CD8-positive, alpha-beta memory T cell (primary cell): Measurements from ENCODE around the gene GRIA3. TPM values are rescaled to one million over a fixed set of nuclear protein-coding genes. Genes with fewer than 3 reads are reported as not detected.
"Not testable (repeated sequence)": the region's sequence is repeated elsewhere in the genome, so short reads cannot be mapped to it uniquely, and the experiment has no call there.

Source experiments
- CTCF ChIA-PET: fragments of 350-600 bp; sonication (Branson Sonifier 250); formaldehyde crosslinking; loops from one replicate; lab custom pipeline; 2021; ENCODE audit warnings: antibody characterized with exemption; lab: Charles Lee
- POLR2A ChIA-PET: fragments of 350-600 bp; sonication (Branson Sonifier 250); formaldehyde crosslinking; loops from one replicate; lab custom pipeline; 2021; ENCODE audit warnings: antibody characterized with exemption; lab: Charles Lee
- DNase-seq, 5 donors: peaks; one replicate each; pipeline versions ENCODE4 v3.0.0 to v3.0.0-alpha.2; 2020 to 2022; ENCODE audit warnings: mixed read lengths in 1 of 5
- H3K27ac ChIP-seq: one replicate; pipeline ENCODE4 v1.7.0; 2013; ENCODE audit warnings: low read depth, mild to moderate bottlenecking, low read length, moderate library complexity
- H3K27me3 ChIP-seq: 2 replicates; pipeline ENCODE4 v1.7.0; 2013; ENCODE audit warnings: low read length, mild to moderate bottlenecking; ENCODE audit not compliant: insufficient read depth, poor library complexity, severe bottlenecking
- H3K36me3 ChIP-seq: 2 replicates; pipeline ENCODE4 v1.7.0; 2013; ENCODE audit warnings: mild to moderate bottlenecking, low read length, moderate library complexity; ENCODE audit not compliant: insufficient read depth
- H3K4me1 ChIP-seq: 2 replicates; pipeline ENCODE4 v1.7.0; 2013; ENCODE audit warnings: mild to moderate bottlenecking, low read length, moderate library complexity; ENCODE audit not compliant: insufficient read depth
- H3K4me3 ChIP-seq: 2 replicates; pipeline ENCODE4 v1.7.0; 2013; ENCODE audit warnings: mild to moderate bottlenecking, low read length
- H3K9me3 ChIP-seq: 2 replicates; pipeline ENCODE4 v1.7.0; 2013; ENCODE audit warnings: mild to moderate bottlenecking, low read length
- H3K27ac Mint-ChIP-seq, 8 donors: one replicate each; pipeline ENCODE4 v1.8.0; 2020 to 2021; ENCODE audit warnings: mixed read lengths in 8 of 8, mild to moderate bottlenecking in 6 of 8, inconsistent platforms in 3 of 8, moderate library complexity in 3 of 8
- H3K27me3 Mint-ChIP-seq, 2 donors: one replicate each; pipeline ENCODE4 v1.8.0; 2020 to 2021; ENCODE audit warnings: mixed read lengths in 2 of 2, mild to moderate bottlenecking in 1 of 2, moderate library complexity in 1 of 2
- H3K36me3 Mint-ChIP-seq, 3 donors: one replicate each; pipeline ENCODE4 v1.8.0; 2020 to 2021; ENCODE audit warnings: mixed read lengths in 3 of 3, inconsistent platforms in 1 of 3, mild to moderate bottlenecking in 1 of 3
- H3K4me1 Mint-ChIP-seq, 3 donors: one replicate each; pipeline ENCODE4 v1.8.0; 2020 to 2021; ENCODE audit warnings: mixed read lengths in 3 of 3, inconsistent platforms in 1 of 3, mild to moderate bottlenecking in 1 of 3
- H3K4me3 Mint-ChIP-seq, 7 donors: one replicate each; pipeline ENCODE4 v1.8.0; 2020 to 2021; ENCODE audit warnings: mixed read lengths in 7 of 7, mild to moderate bottlenecking in 6 of 7, moderate library complexity in 4 of 7, inconsistent platforms in 2 of 7
- H3K9me3 Mint-ChIP-seq, 5 donors: one replicate each; pipeline ENCODE4 v1.8.0; 2020 to 2022; ENCODE audit warnings: mixed read lengths in 5 of 5, mild to moderate bottlenecking in 3 of 5, moderate library complexity in 2 of 5, inconsistent platforms in 1 of 5
- polyA plus RNA-seq: library from polyadenylated mRNA; unstranded; fragments of 300-500 nt; fragmentation: Illumina TruSeq; gene quantifications from one replicate; pipeline ENCODE4 v1.2.3, GENCODE V29; 2021
- total RNA-seq, 2 experiments: library from RNA; stranded (reverse); gene quantifications; one replicate each; pipeline ENCODE4 v1.2.3, GENCODE V29; 2021

Gene GRIA3
- total and polyA plus RNA-seq, 3 experiments from 2014 or later: 0.16 TPM; not detected in 2

DNA sequence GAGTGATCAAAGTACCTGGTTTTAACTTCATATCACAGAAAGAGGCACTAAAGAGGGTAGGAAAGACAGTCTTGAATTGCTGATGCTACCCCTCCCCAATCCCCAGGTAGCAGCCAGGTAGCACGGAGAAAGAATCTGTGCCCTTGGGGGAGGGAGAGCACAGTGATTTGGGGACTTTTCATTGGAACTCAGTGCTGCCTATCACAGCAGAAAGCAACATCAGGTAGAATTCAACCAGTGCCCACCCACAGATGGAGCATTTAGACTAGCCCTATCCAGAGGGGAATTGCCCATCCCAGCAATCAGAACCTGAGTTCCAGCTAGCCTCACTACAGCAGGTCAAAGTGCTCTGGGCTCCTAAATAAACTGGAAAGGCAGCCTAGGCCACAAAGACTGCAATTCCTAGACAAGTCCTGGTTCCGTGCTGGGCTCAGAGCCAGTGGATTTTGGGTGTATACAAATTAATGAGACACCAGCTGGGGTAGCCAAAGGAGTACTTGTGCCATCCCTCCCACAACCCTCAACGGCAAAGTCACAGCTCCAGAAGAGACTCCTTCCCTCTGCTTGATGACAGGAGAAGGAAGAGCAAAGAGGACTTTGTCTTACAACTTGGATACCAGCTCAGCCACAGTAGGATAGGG, 320.7 kb downstream of the GRIA3 start:
- no peak for DNase-seq
- POLR2A ChIA-PET: no interaction called here
- peaks cover 0 to 4% of the 10 kb centered on the region in 2 donors for H3K27me3 Mint-ChIP-seq
- Histone ChIP-seq H3K27ac (no peak overlapping the region), H3K27me3 (no peaks in the 10 kb centered on the region), H3K36me3 (no peaks in the 10 kb centered on the region), H3K4me1 (no peaks in the 10 kb centered on the region), H3K4me3 (no peak overlapping the region), H3K9me3 (no peaks in the 10 kb centered on the region)
- no peaks in the 10 kb centered on the region for H3K36me3 Mint-ChIP-seq
- H3K9me3 Mint-ChIP-seq: peaks cover 0 to 8% (median 6%) of the 10 kb centered on the region in 5 donors
- H3K4me1 Mint-ChIP-seq: no peaks in the 10 kb centered on the region
- no peak overlapping the region for H3K27ac Mint-ChIP-seq
- no peak overlapping the region for H3K4me3 Mint-ChIP-seq
- CTCF ChIA-PET: no interaction called here

DNA sequence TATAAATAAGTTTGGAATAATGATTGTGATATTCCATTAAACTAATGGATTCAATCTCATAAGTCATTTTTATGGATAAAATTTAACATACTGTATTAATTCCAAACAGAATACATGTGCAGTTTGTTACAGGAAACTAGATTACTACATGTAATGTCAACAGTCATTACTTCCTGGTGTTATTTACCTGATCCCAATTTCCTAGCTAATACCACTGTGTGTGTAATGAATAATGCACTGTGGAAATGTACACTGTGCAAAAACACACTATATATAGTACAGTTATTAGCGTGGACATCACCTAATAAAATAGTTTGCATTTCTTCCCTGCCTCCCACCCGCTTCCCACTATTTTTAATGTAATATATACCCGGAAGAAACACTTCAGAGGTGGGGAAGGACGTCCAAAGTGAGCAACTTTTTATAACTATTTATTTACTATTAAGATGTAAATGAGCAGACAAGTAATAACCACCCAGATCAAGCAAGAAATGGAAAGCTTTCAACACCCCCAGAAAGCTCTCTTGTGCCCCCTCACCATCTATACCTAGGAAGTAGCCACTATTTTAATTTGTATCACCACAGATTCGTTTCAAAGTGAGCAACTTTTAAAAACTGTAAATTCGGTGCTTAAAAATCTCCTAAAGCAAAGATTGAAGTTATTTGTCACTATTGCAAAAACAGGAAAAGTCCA, 329.7 kb downstream of the GRIA3 start:
- Mint-ChIP-seq H3K27me3 (peaks cover 0 to 4% of the 10 kb centered on the region in 2 donors), H3K36me3 (no peaks in the 10 kb centered on the region), H3K27ac (no peak overlapping the region), H3K9me3 (peaks cover 3 to 13% (median 9%) of the 10 kb centered on the region in 5 donors), H3K4me3 (peak overlapping the region in 2 of 7 donors; percentile 33 to 52), H3K4me1 (no peaks in the 10 kb centered on the region)
- CTCF ChIA-PET: no interaction called here
- Histone ChIP-seq H3K27me3 (no peaks in the 10 kb centered on the region), H3K4me1 (no peaks in the 10 kb centered on the region), H3K27ac (peak overlapping the region; percentile 20), H3K36me3 (no peaks in the 10 kb centered on the region), H3K9me3 (no peaks in the 10 kb centered on the region), H3K4me3 (no peak overlapping the region)
- no peak for DNase-seq
- POLR2A ChIA-PET: no interaction called here

DNA sequence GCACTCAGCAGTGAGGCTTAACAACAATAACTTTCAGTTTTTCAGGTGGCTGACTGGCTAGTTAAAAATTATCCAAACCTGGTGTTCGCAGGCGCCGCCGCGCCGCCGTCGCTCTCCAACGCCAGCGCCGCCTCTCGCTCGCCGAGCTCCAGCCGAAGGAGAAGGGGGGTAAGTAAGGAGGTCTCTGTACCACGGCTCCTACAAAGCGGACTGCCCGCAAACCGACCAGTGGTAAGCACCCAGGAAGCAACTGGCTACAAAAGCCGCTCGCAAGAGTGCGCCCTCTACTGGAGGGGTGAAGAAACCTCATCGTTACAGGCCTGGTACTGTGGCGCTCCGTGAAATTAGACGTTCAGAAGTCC, 330.2 kb downstream of the GRIA3 start:
- H3K36me3 ChIP-seq, H3K36me3 Mint-ChIP-seq, H3K27me3 ChIP-seq, DNase-seq, H3K4me1 Mint-ChIP-seq, H3K4me1 ChIP-seq, H3K27ac ChIP-seq, H3K9me3 ChIP-seq, H3K27me3 Mint-ChIP-seq, POLR2A ChIA-PET, H3K4me3 ChIP-seq, CTCF ChIA-PET: not testable (repeated sequence)
- Mint-ChIP-seq H3K9me3 (peaks cover 3 to 13% (median 9%) of the 10 kb centered on the region in 5 donors), H3K27ac (peak overlapping the region in 1 of 8 donors; percentile 70), H3K4me3 (peak overlapping the region in 4 of 7 donors; percentile 21 to 74 (median 42))

DNA sequence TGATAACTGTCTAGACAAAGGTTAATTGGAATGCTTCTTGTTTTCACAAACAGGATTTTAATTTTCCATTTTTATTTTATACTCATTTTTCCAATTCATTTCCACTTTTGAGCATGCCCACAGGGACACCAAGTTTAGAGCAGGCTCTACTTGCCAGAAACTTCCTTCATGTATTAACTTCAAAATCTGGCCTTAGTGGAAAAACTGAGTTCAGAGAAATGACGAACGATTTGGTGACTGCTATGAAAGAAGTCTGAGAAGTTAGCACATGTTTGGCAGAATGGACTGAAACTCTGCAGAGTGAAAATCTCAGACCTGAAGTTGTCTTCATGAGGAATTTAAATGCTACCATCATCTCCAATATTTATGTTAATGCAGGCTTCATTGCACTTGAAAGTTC, 334.7 kb downstream of the GRIA3 start:
- no peak for DNase-seq

DNA sequence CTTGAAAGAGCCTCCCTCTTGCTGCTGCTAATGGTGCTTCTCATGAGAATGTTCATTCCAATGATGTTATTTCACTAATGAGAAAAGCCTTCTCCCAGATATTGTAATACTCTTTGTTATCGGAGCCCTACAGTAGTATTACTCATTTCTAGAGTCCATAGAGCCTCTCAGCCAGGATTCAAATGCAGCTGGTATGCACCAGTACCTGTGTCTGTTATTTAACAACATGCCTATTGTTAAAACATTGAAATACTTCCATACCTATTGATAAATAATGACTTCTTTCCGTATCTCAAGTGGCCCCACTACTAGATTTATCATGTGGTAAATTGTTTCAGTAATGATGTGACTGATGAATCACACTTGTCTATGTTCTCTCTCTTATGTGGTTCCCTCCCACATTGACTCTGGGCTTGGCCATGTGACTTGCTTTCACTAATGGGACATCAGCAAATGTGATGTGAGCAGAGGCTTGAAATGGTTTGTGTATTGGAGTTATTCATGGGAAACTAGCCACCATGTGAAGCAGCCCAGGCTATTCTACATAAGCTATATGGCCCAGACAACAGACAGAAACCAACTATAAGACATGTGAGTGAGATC, 341.1 kb downstream of the GRIA3 start:
- H3K9me3 Mint-ChIP-seq: peaks cover 0 to 4% (median 2%) of the 10 kb centered on the region in 5 donors

More for the DNA sequence above, 334.7 kb downstream of the GRIA3 start:
- H3K9me3 ChIP-seq: no peaks in the 10 kb centered on the region
- CTCF ChIA-PET: no interaction called here
- no peak overlapping the region for H3K27ac Mint-ChIP-seq
- peaks cover 0 to 2% of the 10 kb centered on the region in 2 donors for H3K27me3 Mint-ChIP-seq
- H3K9me3 Mint-ChIP-seq: peaks cover 5 to 14% (median 11%) of the 10 kb centered on the region in 5 donors
- H3K4me1 ChIP-seq: no peaks in the 10 kb centered on the region
- no peak overlapping the region for H3K27ac ChIP-seq
- H3K36me3 ChIP-seq: no peaks in the 10 kb centered on the region
- no peaks in the 10 kb centered on the region for H3K27me3 ChIP-seq
- no peak overlapping the region for H3K4me3 ChIP-seq
- POLR2A ChIA-PET: no interaction called here
- no peaks in the 10 kb centered on the region for H3K36me3 Mint-ChIP-seq
- H3K4me3 Mint-ChIP-seq: no peak overlapping the region
- H3K4me1 Mint-ChIP-seq: no peaks in the 10 kb centered on the region

DNA sequence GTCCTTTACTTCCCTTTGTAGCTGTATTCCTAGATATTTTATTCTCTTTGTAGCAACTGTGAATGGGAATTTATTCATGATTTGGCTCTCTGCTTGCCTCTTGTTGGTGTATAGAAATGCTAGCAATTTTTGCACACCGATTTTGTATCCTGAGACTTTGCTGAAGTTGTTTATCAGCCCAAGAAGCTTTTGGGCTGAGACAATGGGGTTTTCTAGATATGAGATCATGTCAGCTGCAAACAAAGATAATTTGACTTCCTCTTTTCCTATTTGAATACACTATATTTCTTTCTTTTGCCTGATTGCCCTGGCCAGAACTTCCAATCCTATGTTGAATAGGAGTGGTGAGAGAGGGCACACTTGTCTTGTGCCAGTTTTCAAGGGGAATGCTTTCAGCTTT, 346.6 kb downstream of the GRIA3 start:
- H3K36me3 ChIP-seq, H3K36me3 Mint-ChIP-seq, H3K4me1 ChIP-seq, DNase-seq, H3K9me3 ChIP-seq, H3K4me3 ChIP-seq, H3K27me3 Mint-ChIP-seq, H3K27ac ChIP-seq, H3K4me3 Mint-ChIP-seq, H3K27me3 ChIP-seq, CTCF ChIA-PET, POLR2A ChIA-PET, H3K4me1 Mint-ChIP-seq, H3K27ac Mint-ChIP-seq: not testable (repeated sequence)
- peaks cover 14 to 24% (median 19%) of the 10 kb centered on the region in 5 donors for H3K9me3 Mint-ChIP-seq

More for the DNA sequence above, 341.1 kb downstream of the GRIA3 start:
- H3K4me1 ChIP-seq: no peaks in the 10 kb centered on the region
- H3K27me3 ChIP-seq: no peaks in the 10 kb centered on the region
- no peaks in the 10 kb centered on the region for H3K4me1 Mint-ChIP-seq
- POLR2A ChIA-PET: no interaction called here
- H3K36me3 Mint-ChIP-seq: no peaks in the 10 kb centered on the region
- CTCF ChIA-PET: no interaction called here
- H3K27me3 Mint-ChIP-seq: peaks cover 0 to 1% of the 10 kb centered on the region in 2 donors
- no peak overlapping the region for H3K27ac Mint-ChIP-seq
- no peak for DNase-seq
- H3K4me3 ChIP-seq: no peak overlapping the region
- no peak overlapping the region for H3K27ac ChIP-seq
- H3K4me3 Mint-ChIP-seq: no peak overlapping the region
- H3K36me3 ChIP-seq: no peaks in the 10 kb centered on the region
- no peaks in the 10 kb centered on the region for H3K9me3 ChIP-seq
